ENCODE results near the gene TP53I3. TPM values are rescaled to one million over a fixed set of nuclear protein-coding genes. Genes with fewer than 3 reads are reported as not detected.
"Not testable (repeated sequence)": the region's sequence is repeated elsewhere in the genome, so short reads cannot be mapped to it uniquely, and the experiment has no call there.

TP53I3 gene
- polyA plus RNA-seq, 4 donors = 32.2 to 420 (median 184) TPM

DNA sequence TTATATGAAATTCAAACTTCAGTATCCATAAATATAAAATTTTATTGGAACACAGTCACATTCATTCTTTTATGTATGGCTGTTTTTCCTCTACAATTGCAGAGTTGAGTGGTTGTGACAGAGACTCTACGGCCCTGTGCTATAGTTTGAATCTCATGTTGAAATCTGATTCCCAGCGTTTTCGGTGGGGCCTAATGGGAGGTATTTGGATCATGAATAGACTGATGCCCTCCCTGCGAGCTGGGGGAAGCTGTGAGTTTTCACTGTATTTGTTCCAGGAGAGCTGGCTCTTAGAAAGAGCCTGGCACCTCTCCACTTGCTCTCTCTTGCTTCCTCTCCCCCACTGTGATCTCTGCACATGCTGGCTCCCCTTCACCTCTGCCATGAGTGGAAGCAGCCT lies 36.8 kb upstream of the TP53I3 start:
- FAIRE-seq (no peak), DNase-seq (no peak)
- Histone ChIP-seq H3K27ac (ENCODE audit: low read depth in 1 of 3, low read length in 2 of 3) (no peak overlapping the region), H3K36me3 (ENCODE audit: control insufficient read depth in 3 of 3, insufficient read depth in 2 of 3, low read depth in 1 of 3, low read length in 3 of 3) (no peaks in the 10 kb centered on the region), H3K9me3 (ENCODE audit: control insufficient read depth in 2 of 2, insufficient read depth in 1 of 2, low read depth in 1 of 2, low read length in 1 of 2) (no peaks in the 10 kb centered on the region), H3K4me1 (ENCODE audit: control insufficient read depth in 3 of 3, insufficient read depth in 2 of 3, low read depth in 1 of 3, low read length in 2 of 3) (peaks cover 0 to 5% (median 0%) of the 10 kb centered on the region in 3 donors), H3K4me3 (ENCODE audit: low read depth in 1 of 3, low read length in 3 of 3) (no peak overlapping the region), H3K27me3 (ENCODE audit: control insufficient read depth in 3 of 3, insufficient read depth in 3 of 3, low read length in 3 of 3) (no peaks in the 10 kb centered on the region)
- WGBS, 3 donors = 74 to 92% (median 90%) methylated on average over 4 of the region's 4 CpGs

DNA sequence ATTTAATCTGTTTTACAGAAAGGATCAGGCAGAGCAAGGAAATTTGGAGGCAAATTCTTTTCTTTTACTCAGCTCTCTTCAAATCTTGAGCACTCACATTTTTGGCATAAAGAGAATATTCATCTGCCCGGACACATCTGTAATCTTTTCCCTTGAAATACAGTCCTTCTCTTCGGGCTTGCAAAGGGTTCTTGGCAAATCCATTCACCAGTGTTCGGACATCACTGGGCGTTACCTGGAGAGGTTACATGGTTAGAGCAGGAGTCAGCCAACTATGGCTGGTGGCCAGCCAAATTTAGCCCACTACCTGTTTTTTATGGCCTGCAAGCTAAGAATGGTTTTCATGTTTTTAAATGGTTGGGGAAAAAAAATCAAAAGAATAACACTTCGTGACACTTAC lies 36.4 kb upstream of the TP53I3 start:
- peaks cover 0 to 5% (median 0%) of the 10 kb centered on the region in 3 donors for H3K4me1 ChIP-seq (ENCODE audit: control insufficient read depth in 3 of 3, insufficient read depth in 2 of 3, low read depth in 1 of 3, low read length in 2 of 3)
- H3K4me3 ChIP-seq (ENCODE audit: low read depth in 1 of 3, low read length in 3 of 3) = no peak overlapping the region
- no peaks in the 10 kb centered on the region for H3K36me3 ChIP-seq (ENCODE audit: control insufficient read depth in 3 of 3, insufficient read depth in 2 of 3, low read depth in 1 of 3, low read length in 3 of 3)
- no peaks in the 10 kb centered on the region for H3K27me3 ChIP-seq (ENCODE audit: control insufficient read depth in 3 of 3, insufficient read depth in 3 of 3, low read length in 3 of 3)
- no peak overlapping the region for H3K27ac ChIP-seq (ENCODE audit: low read depth in 1 of 3, low read length in 2 of 3)
- no peak for FAIRE-seq
- DNase-seq = no peak
- WGBS, 3 donors = 78 to 95% (median 89%) methylated on average over 5 of the region's 5 CpGs
- no peaks in the 10 kb centered on the region for H3K9me3 ChIP-seq (ENCODE audit: control insufficient read depth in 2 of 2, insufficient read depth in 1 of 2, low read depth in 1 of 2, low read length in 1 of 2)

DNA sequence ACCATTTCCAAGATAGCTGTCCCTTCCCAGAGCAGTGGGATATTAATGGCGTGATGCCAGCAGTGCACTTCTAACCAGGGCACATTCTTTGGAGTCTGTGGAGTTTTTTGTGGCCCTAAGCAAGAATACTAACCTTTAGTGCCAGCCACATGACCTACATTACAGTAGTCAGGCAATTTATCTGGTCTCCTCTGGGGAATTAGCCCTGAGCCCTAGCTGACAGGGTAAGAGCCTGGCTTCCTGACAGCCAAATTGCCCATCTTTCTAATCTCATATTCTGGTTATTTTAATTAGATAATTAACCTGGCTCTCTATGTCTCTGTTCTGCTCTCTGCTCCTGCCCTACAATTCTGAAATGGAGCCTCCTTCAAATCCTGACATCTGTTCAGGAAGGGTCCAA lies 33.3 kb upstream of the TP53I3 start:
- H3K4me1 ChIP-seq (ENCODE audit: control insufficient read depth in 3 of 3, insufficient read depth in 2 of 3, low read depth in 1 of 3, low read length in 2 of 3) = peaks cover 0 to 2% (median 0%) of the 10 kb centered on the region in 3 donors
- H3K27me3 ChIP-seq (ENCODE audit: control insufficient read depth in 3 of 3, insufficient read depth in 3 of 3, low read length in 3 of 3) = no peaks in the 10 kb centered on the region
- H3K36me3 ChIP-seq (ENCODE audit: control insufficient read depth in 3 of 3, insufficient read depth in 2 of 3, low read depth in 1 of 3, low read length in 3 of 3) = no peaks in the 10 kb centered on the region
- FAIRE-seq (no peak), DNase-seq (no peak)
- WGBS, 3 donors = 80 to 88% (median 88%) methylated on average over 1 of the region's 1 CpG
- no peak overlapping the region for H3K4me3 ChIP-seq (ENCODE audit: low read depth in 1 of 3, low read length in 3 of 3)
- no peak overlapping the region for H3K27ac ChIP-seq (ENCODE audit: low read depth in 1 of 3, low read length in 2 of 3)
- H3K9me3 ChIP-seq (ENCODE audit: control insufficient read depth in 2 of 2, insufficient read depth in 1 of 2, low read depth in 1 of 2, low read length in 1 of 2) = peaks cover 0 to 12% of the 10 kb centered on the region in 2 donors

DNA sequence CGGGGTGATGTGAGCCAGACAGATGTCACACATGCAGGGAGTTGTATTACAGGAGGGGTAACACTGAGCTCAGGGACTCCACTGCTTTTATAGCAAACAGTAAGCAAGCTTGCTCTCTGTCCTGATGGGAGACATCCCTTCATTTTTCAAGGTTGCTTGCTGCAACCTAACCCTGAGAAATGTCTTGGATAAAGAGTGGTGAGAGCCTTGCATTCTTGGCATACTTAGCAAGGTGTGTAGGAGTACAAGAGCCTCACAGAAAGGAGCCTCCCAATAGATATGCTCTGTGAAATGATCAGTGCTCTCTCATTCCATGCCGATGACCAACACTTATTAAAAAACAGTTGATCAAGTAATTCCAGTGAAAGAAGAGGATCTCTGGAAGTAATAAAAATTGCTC lies 30.4 kb upstream of the TP53I3 start:
- H3K4me1 ChIP-seq (ENCODE audit: control insufficient read depth in 3 of 3, insufficient read depth in 2 of 3, low read depth in 1 of 3, low read length in 2 of 3) = no peaks in the 10 kb centered on the region
- H3K36me3 ChIP-seq (ENCODE audit: control insufficient read depth in 3 of 3, insufficient read depth in 2 of 3, low read depth in 1 of 3, low read length in 3 of 3) = no peaks in the 10 kb centered on the region
- H3K27me3 ChIP-seq (ENCODE audit: control insufficient read depth in 3 of 3, insufficient read depth in 3 of 3, low read length in 3 of 3) = no peaks in the 10 kb centered on the region
- H3K4me3 ChIP-seq (ENCODE audit: low read depth in 1 of 3, low read length in 3 of 3) = no peak overlapping the region
- DNase-seq (no peak), FAIRE-seq (no peak)
- H3K27ac ChIP-seq (ENCODE audit: low read depth in 1 of 3, low read length in 2 of 3) = no peak overlapping the region
- WGBS, 3 donors = 48 to 49% (median 48%) methylated on average over 2 of the region's 2 CpGs
- peaks cover 0 to 12% of the 10 kb centered on the region in 2 donors for H3K9me3 ChIP-seq (ENCODE audit: control insufficient read depth in 2 of 2, insufficient read depth in 1 of 2, low read depth in 1 of 2, low read length in 1 of 2)

DNA sequence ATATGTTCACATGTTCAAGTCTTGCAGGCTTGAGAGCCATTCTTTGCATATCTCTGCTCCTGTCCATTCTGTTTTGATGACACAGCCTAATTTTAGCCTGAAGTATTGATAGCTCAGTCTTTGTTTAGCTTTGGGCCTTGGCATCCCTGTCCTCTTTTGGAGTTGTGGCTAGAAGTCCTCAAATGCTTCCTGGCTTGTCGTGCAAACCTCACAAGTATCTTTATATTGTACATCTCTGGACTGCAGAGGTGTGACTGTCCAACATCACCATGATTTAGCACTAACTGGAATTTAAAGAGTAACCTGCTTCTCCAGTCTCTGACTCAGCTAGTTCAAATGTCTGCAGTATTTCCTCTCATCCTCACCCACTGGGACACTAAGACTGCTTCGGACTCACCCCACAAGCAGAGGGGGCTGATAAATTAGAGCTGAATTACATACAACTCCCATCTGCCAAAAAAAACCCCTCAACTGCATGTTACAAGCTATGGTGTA lies 26.8 kb upstream of the TP53I3 start:
- DNase-seq (no peak), FAIRE-seq (no peak)
- H3K9me3 ChIP-seq (ENCODE audit: control insufficient read depth in 2 of 2, insufficient read depth in 1 of 2, low read depth in 1 of 2, low read length in 1 of 2) = peaks cover 0 to 18% of the 10 kb centered on the region in 2 donors
- H3K27me3 ChIP-seq (ENCODE audit: control insufficient read depth in 3 of 3, insufficient read depth in 3 of 3, low read length in 3 of 3) = no peaks in the 10 kb centered on the region
- no peak overlapping the region for H3K27ac ChIP-seq (ENCODE audit: low read depth in 1 of 3, low read length in 2 of 3)
- no peaks in the 10 kb centered on the region for H3K4me1 ChIP-seq (ENCODE audit: control insufficient read depth in 3 of 3, insufficient read depth in 2 of 3, low read depth in 1 of 3, low read length in 2 of 3)
- no peaks in the 10 kb centered on the region for H3K36me3 ChIP-seq (ENCODE audit: control insufficient read depth in 3 of 3, insufficient read depth in 2 of 3, low read depth in 1 of 3, low read length in 3 of 3)
- 66 to 88% (median 81%) methylated on average over 2 of the region's 2 CpGs for WGBS, 3 donors
- H3K4me3 ChIP-seq (ENCODE audit: low read depth in 1 of 3, low read length in 3 of 3) = no peak overlapping the region

DNA sequence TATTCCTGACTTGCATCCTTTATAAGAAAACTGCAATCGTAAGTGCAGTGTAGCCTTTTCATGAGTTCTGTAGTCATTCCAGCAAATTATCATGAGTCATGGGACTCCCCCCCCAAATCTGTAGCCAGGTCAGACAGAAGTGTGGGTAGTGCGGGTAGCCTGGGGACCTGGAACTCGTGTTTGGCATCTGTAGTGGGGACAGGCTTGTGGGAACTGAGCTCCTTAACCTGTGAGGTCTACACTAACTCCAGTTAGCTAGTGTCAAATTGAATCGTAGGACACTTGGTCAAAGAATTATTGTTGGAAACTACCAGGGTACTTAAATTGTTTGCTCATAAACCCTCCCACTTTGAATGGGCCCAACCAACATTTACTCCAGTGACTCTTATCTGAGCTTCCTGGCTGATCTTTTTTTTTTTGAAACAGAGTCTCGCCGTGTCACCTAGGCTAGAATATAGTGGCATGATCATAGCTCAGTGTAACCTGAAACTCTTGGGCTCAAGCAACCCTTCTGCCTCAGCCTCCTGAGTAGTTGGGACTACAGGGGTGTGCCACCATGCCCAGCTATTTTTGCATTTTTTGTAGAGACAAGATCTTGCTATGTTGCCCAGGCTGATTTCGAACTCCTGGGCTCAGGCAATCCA lies 26.1 kb upstream of the TP53I3 start:
- Histone ChIP-seq H3K27ac (ENCODE audit: low read depth in 1 of 3, low read length in 2 of 3) (no peak overlapping the region), H3K4me1 (ENCODE audit: control insufficient read depth in 3 of 3, insufficient read depth in 2 of 3, low read depth in 1 of 3, low read length in 2 of 3) (no peaks in the 10 kb centered on the region), H3K9me3 (ENCODE audit: control insufficient read depth in 2 of 2, insufficient read depth in 1 of 2, low read depth in 1 of 2, low read length in 1 of 2) (peaks cover 0 to 23% of the 10 kb centered on the region in 2 donors), H3K4me3 (ENCODE audit: low read depth in 1 of 3, low read length in 3 of 3) (no peak overlapping the region), H3K27me3 (ENCODE audit: control insufficient read depth in 3 of 3, insufficient read depth in 3 of 3, low read length in 3 of 3) (no peaks in the 10 kb centered on the region), H3K36me3 (ENCODE audit: control insufficient read depth in 3 of 3, insufficient read depth in 2 of 3, low read depth in 1 of 3, low read length in 3 of 3) (no peaks in the 10 kb centered on the region)
- no peak for FAIRE-seq
- no peak for DNase-seq
- 86 to 89% (median 88%) methylated on average over 7 of the region's 7 CpGs for WGBS, 3 donors

DNA sequence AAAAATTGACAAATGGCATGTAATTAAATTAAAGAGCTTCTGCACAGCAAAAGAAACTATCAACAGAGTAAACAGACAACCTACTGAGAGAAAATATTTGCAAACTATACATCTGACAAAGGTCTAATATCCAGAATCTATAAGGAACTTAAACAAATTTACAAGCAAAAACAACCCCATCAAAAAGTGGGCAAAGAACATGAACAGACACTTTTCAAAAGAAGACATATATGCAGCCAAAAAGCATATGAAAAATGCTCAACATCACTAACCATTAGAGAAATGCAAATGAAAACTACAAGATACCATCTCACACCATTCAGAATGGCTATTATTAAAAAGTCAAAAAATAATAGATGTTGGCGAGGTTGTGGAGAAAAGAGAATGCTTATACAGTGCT lies 24.8 kb upstream of the TP53I3 start:
- H3K9me3 ChIP-seq (ENCODE audit: control insufficient read depth in 2 of 2, insufficient read depth in 1 of 2, low read depth in 1 of 2, low read length in 1 of 2) = peaks cover 0 to 21% of the 10 kb centered on the region in 2 donors
- 88 to 96% (median 94%) methylated on average over 1 of the region's 1 CpG for WGBS, 3 donors
- H3K4me1 ChIP-seq (ENCODE audit: control insufficient read depth in 3 of 3, insufficient read depth in 2 of 3, low read depth in 1 of 3, low read length in 2 of 3); DNase-seq; H3K36me3 ChIP-seq (ENCODE audit: control insufficient read depth in 3 of 3, insufficient read depth in 2 of 3, low read depth in 1 of 3, low read length in 3 of 3); H3K4me3 ChIP-seq (ENCODE audit: low read depth in 1 of 3, low read length in 3 of 3); H3K27ac ChIP-seq (ENCODE audit: low read depth in 1 of 3, low read length in 2 of 3); H3K27me3 ChIP-seq (ENCODE audit: control insufficient read depth in 3 of 3, insufficient read depth in 3 of 3, low read length in 3 of 3); FAIRE-seq: not testable (repeated sequence)

DNA sequence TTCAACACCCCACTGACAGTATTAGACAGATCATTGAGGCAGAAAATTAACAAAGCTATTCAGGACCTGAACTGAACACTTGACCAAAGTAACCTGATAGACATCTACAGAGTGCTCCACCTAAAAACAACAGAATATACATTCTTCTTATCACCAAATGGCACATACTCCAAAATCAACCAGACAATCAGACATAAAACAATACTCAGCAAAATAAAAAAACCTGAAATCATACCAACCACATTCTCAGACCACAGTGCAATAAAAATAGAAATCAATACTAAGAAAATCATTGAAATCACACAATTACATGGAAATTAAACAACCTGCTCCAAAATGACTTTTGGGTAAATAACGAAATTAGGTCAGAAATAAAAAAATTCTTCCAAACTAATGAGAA lies 22.7 kb upstream of the TP53I3 start:
- 47 to 67% (median 51%) methylated on average over 1 of the region's 1 CpG for WGBS, 3 donors
- FAIRE-seq (no peak), DNase-seq (no peak)
- H3K27ac ChIP-seq (ENCODE audit: low read depth in 1 of 3, low read length in 2 of 3) = no peak overlapping the region
- H3K4me1 ChIP-seq (ENCODE audit: control insufficient read depth in 3 of 3, insufficient read depth in 2 of 3, low read depth in 1 of 3, low read length in 2 of 3) = no peaks in the 10 kb centered on the region
- H3K4me3 ChIP-seq (ENCODE audit: low read depth in 1 of 3, low read length in 3 of 3) = no peak overlapping the region
- H3K36me3 ChIP-seq (ENCODE audit: control insufficient read depth in 3 of 3, insufficient read depth in 2 of 3, low read depth in 1 of 3, low read length in 3 of 3) = peaks cover 0 to 5% (median 0%) of the 10 kb centered on the region in 3 donors
- H3K9me3 ChIP-seq (ENCODE audit: control insufficient read depth in 2 of 2, insufficient read depth in 1 of 2, low read depth in 1 of 2, low read length in 1 of 2) = peaks cover 0 to 18% of the 10 kb centered on the region in 2 donors
- no peaks in the 10 kb centered on the region for H3K27me3 ChIP-seq (ENCODE audit: control insufficient read depth in 3 of 3, insufficient read depth in 3 of 3, low read length in 3 of 3)

DNA sequence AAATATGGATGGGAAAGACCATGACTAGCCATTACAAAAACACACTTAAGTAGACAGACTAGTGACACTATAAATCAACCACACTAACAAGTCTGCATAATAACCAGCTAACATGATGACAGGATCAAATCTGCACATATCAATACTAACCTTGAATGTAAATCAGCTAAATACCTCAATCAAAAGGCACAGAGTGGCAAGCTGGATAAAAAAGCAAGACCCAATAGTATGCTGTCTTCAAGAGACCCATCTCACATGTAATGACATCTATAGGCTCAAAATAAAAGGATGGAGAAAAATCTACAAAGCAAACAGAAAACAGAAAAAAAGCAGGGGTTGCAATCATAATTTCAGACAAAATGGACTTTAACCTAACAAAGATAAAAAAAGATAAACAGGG lies 22.2 kb upstream of the TP53I3 start:
- DNase-seq (no peak), FAIRE-seq (no peak)
- H3K27me3 ChIP-seq (ENCODE audit: control insufficient read depth in 3 of 3, insufficient read depth in 3 of 3, low read length in 3 of 3) = no peaks in the 10 kb centered on the region
- H3K9me3 ChIP-seq (ENCODE audit: control insufficient read depth in 2 of 2, insufficient read depth in 1 of 2, low read depth in 1 of 2, low read length in 1 of 2) = peaks cover 0 to 18% of the 10 kb centered on the region in 2 donors
- H3K27ac ChIP-seq (ENCODE audit: low read depth in 1 of 3, low read length in 2 of 3) = no peak overlapping the region
- H3K4me1 ChIP-seq (ENCODE audit: control insufficient read depth in 3 of 3, insufficient read depth in 2 of 3, low read depth in 1 of 3, low read length in 2 of 3) = no peaks in the 10 kb centered on the region
- peaks cover 0 to 5% (median 0%) of the 10 kb centered on the region in 3 donors for H3K36me3 ChIP-seq (ENCODE audit: control insufficient read depth in 3 of 3, insufficient read depth in 2 of 3, low read depth in 1 of 3, low read length in 3 of 3)
- H3K4me3 ChIP-seq (ENCODE audit: low read depth in 1 of 3, low read length in 3 of 3) = no peak overlapping the region

All from small intestine (tissue), 7 donors.